Vagina (tissue), 2 donors: ENCODE data around the gene NCAPD3. TPM values are rescaled to one million over a fixed set of nuclear protein-coding genes. Genes with fewer than 3 reads are reported as not detected.

Experiments
- DNase-seq, 2 donors: peaks; one replicate each; pipeline ENCODE4 v3.0.0-alpha.2; 2017; ENCODE audit errors: extremely low spot score in 2 of 2
- H3K27ac ChIP-seq: fragments of 200-600 bp; sonication (generic); one replicate; pipeline ENCODE4 v1.5.1; 2019
- H3K27me3 ChIP-seq: fragments of 200-600 bp; sonication (generic); one replicate; pipeline ENCODE4 v1.5.1; 2019
- H3K36me3 ChIP-seq, 2 donors: fragments of 200-600 bp; sonication (generic); one replicate each; pipeline ENCODE4 v1.5.1; 2017 to 2019
- H3K4me1 ChIP-seq: fragments of 200-600 bp; sonication (generic); one replicate; pipeline ENCODE4 v1.5.1; 2019
- H3K4me3 ChIP-seq, 2 donors: fragments of 200-600 bp; sonication (generic); 1 replicate in 1 of 2; 2 replicates in 1 of 2; pipeline ENCODE4 v1.5.1; 2016 to 2019
- H3K9me3 ChIP-seq: fragments of 200-600 bp; sonication (generic); one replicate; pipeline ENCODE4 v1.5.1; 2019
- POLR2A ChIP-seq, 2 donors: fragments of 450-650 bp; IDR thresholded peaks; one replicate each; pipeline ENCODE4 v1.6.1; 2017; ENCODE audit warnings: antibody characterized with exemption in 2 of 2, mild to moderate bottlenecking in 2 of 2, moderate library complexity in 2 of 2
- POLR2AphosphoS5 ChIP-seq, 2 donors: sonication (generic); formaldehyde crosslinking; IDR thresholded peaks; one replicate each; pipeline ENCODE4 v1.9.0; 2017; ENCODE audit warnings: antibody characterized with exemption in 2 of 2, mild to moderate bottlenecking in 2 of 2, low read depth in 1 of 2; ENCODE audit not compliant: insufficient read depth in 1 of 2
- intact Hi-C: fragments of 100-400 bp; cut with DNase I; formaldehyde crosslinking; loops from one replicate; pipeline ENCODE4 v1.15.1; 2023
- total RNA-seq: library from RNA; depleted of rRNA; stranded (reverse); fragments of >200 nt; gene quantifications from one replicate; pipeline ENCODE4 v1.2.3, GENCODE V29; 2016
- TF ChIP-seq, protein P1 (sequence below), 3 experiments: fragments of 450-650 bp in 2 of 3; fragments of 200-600 bp in 1 of 3; sonication (generic) in 1 of 3; IDR thresholded peaks; one replicate each; pipeline ENCODE4 v1.5.1; 2017 to 2019; ENCODE audit warnings: antibody characterized with exemption in 3 of 3, mild to moderate bottlenecking in 2 of 3, moderate library complexity in 2 of 3

NCAPD3 gene
- total RNA-seq, 1 donor from 2014 or later: 18.4 TPM

DNA sequence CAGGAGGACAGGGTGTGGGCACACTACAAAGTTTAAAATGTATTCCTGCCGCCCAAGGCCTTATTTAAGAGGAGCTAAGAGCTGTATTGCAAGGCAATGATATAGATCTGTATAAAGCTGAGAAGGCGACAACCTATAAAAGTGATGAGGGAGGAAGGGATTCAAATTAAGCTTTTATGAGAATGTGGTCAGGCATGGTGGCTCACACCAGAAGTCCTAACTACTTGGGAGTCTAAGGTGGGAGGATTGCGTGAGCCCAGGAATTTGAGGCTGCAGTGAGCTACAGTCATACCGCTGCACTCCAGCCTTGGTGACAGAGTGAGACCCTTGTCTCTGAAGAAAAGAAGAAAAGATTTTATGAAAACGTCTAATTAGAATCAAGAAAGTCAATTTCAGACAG lies 42.7 kb upstream of the NCAPD3 start:
- Histone ChIP-seq H3K4me3 (no peak overlapping the region), H3K4me1 (no peaks in the 10 kb centered on the region), H3K27me3 (no peaks in the 10 kb centered on the region), H3K36me3 (peaks cover 0 to 21% of the 10 kb centered on the region in 2 donors), H3K9me3 (no peaks in the 10 kb centered on the region), H3K27ac (no peak overlapping the region)
- TF ChIP-seq, protein P1, sequence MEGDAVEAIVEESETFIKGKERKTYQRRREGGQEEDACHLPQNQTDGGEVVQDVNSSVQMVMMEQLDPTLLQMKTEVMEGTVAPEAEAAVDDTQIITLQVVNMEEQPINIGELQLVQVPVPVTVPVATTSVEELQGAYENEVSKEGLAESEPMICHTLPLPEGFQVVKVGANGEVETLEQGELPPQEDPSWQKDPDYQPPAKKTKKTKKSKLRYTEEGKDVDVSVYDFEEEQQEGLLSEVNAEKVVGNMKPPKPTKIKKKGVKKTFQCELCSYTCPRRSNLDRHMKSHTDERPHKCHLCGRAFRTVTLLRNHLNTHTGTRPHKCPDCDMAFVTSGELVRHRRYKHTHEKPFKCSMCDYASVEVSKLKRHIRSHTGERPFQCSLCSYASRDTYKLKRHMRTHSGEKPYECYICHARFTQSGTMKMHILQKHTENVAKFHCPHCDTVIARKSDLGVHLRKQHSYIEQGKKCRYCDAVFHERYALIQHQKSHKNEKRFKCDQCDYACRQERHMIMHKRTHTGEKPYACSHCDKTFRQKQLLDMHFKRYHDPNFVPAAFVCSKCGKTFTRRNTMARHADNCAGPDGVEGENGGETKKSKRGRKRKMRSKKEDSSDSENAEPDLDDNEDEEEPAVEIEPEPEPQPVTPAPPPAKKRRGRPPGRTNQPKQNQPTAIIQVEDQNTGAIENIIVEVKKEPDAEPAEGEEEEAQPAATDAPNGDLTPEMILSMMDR (IDR thresholded peaks at IDR 0.05): no peak
- DNase-seq: no peak
- intact Hi-C loops: no loop called here

DNA sequence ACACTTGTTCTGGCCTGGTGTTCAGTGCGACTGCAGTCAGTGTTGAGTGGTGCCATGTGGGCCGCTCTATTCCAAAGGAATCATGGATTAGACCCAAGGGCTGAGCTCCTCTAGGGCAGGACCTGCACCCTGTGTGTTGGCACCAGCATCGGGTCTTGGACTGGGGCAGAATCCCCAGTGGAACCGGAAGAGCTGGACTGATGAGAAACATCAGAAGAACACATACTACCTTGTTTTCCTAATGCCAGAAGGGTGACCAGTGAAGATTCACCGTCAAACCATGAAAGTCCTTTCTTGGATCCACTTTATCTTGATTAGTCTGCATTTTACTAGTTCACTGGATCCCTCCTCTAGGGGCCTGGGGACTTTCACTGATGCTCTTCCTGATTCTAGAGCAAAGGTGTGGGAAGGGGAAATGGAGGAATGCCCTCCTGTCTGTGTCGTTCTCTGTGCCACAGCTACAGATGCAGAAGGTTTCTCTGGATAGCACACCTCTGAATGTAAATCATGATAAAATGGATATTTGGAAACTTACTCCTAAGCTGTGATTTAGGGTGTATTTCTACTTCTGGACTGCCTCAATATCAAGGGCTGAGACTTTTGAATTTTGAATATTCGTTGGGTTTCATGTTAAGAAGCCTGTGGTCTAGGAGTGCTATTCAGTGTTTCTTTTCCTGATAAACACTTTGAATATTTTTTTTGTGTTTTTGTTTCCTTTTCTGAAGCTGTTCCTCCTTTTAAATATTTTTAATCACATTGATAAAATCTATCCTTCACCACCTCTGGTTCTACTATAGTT lies 41.4 kb upstream of the NCAPD3 start:
- intact Hi-C loops: no loop called here
- no peak for DNase-seq
- Histone ChIP-seq H3K4me3 (no peak overlapping the region), H3K4me1 (no peaks in the 10 kb centered on the region), H3K27me3 (no peaks in the 10 kb centered on the region), H3K36me3 (peaks cover 0 to 32% of the 10 kb centered on the region in 2 donors), H3K9me3 (no peaks in the 10 kb centered on the region), H3K27ac (no peak overlapping the region)
- no peak for TF ChIP-seq POLR2AphosphoS5 (IDR thresholded peaks at IDR 0.05; ENCODE audit: insufficient read depth in 1 of 2, low read depth in 1 of 2)
- TF ChIP-seq POLR2A (IDR thresholded peaks at IDR 0.05): no peak
- TF ChIP-seq, protein P1 (IDR thresholded peaks at IDR 0.05): no peak

DNA sequence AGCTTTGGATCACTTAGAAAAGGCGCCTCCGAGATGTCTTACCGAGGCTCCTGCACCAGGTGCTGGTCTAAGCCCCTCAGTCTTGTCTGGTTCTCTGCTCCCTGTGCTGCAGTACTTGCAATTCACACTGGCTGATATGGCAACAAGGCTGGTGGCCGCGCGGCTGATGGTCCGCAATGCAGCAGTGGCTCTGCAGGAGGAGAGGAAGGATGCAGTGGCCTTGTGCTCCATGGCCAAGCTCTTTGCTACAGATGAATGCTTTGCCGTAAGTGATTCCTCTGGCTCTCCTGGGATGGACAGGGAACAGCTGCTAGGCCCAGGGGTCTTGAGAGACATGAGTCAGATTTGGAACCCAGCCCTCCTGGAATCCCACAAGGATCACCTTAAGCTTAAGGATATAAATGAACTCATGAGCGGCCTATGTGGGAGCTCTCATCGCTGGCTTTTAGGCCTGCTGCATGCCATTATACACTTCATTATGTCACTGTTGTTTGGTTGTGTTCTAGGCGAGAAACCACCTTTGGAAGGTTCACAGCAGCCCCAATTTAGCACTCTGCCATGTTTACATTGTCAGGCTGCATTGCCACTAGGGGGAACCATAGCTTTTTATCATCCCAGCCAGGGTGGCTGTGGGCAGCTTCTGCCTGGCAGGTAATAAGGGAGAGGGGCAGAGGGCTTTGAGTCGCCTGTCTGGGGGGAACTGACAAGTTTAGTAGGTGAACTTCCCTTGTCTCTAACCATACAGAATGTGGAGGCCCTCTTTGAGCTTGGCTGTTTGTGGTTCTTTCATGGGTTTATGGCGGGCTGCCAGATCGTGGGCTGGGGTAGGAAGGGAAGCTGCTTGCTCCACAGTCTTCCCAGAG lies 38.1 kb upstream of the NCAPD3 start:
- no peak for DNase-seq
- Histone ChIP-seq H3K4me3 (no peak overlapping the region), H3K36me3 (peaks cover 0 to 43% of the 10 kb centered on the region in 2 donors), H3K9me3 (no peaks in the 10 kb centered on the region), H3K4me1 (no peaks in the 10 kb centered on the region), H3K27ac (no peak overlapping the region), H3K27me3 (no peaks in the 10 kb centered on the region)
- intact Hi-C loops: no loop called here
- TF ChIP-seq, protein P1 (IDR thresholded peaks at IDR 0.05): no peak
- TF ChIP-seq POLR2A (IDR thresholded peaks at IDR 0.05): no peak
- no peak for TF ChIP-seq POLR2AphosphoS5 (IDR thresholded peaks at IDR 0.05; ENCODE audit: insufficient read depth in 1 of 2, low read depth in 1 of 2)

DNA sequence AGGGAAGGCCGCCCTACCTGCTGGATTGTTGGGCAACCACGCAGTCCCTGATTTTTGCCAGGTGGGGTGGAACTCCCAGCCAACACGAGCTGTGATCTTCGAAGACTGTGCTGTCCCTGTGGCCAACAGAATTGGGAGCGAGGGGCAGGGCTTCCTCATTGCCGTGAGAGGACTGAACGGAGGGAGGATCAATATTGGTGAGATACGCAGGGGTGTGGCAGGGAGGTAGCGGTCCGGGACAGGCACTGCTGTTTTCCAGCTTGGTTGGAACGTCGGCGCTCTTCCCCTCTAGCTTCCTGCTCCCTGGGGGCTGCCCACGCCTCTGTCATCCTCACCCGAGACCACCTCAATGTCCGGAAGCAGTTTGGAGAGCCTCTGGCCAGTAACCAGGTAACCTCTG lies 37.2 kb upstream of the NCAPD3 start:
- Histone ChIP-seq H3K4me1 (no peaks in the 10 kb centered on the region), H3K4me3 (no peak overlapping the region), H3K27me3 (no peaks in the 10 kb centered on the region), H3K36me3 (peaks cover 0 to 43% of the 10 kb centered on the region in 2 donors), H3K27ac (no peak overlapping the region), H3K9me3 (no peaks in the 10 kb centered on the region)
- DNase-seq: no peak
- intact Hi-C loops: no loop called here
- TF ChIP-seq, protein P1 (IDR thresholded peaks at IDR 0.05): no peak
- TF ChIP-seq POLR2AphosphoS5 (IDR thresholded peaks at IDR 0.05; ENCODE audit: insufficient read depth in 1 of 2, low read depth in 1 of 2): no peak
- TF ChIP-seq POLR2A (IDR thresholded peaks at IDR 0.05): no peak
